ENCODE measurements around the gene PRPF39. TPM values are rescaled to one million over a fixed set of nuclear protein-coding genes. Genes with fewer than 3 reads are reported as not detected.

The PRPF39 gene
- total RNA-seq, 4 donors from 2014 or later = 32.0 to 42.6 (median 34.0) TPM

DNA sequence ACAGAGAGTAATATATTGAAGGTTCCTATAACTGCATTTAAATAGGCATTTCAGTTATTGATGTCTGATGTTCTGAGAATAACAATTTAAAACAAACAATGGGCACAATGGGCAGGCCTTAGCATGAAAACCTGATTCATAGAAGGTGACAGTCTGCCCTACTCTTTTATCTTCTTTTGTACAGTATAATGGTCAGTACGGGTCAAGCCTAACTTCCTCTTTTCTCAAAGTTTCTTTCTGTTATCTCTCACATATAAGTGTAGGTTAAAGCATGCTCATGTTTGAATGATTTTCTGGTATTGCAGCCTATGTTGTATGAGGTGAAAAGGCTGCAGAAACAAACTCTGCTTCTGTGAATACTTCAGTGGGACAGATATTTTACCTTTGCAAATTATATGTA lies 36.2 kb downstream of the PRPF39 start:
- whole genome bisulfite sequencing, 2 donors = 83% methylated on average over 1 of the region's 1 CpG
- TF ChIP-seq POLR2A (IDR thresholded peaks at IDR 0.05) = no peak
- TF ChIP-seq, protein P1, sequence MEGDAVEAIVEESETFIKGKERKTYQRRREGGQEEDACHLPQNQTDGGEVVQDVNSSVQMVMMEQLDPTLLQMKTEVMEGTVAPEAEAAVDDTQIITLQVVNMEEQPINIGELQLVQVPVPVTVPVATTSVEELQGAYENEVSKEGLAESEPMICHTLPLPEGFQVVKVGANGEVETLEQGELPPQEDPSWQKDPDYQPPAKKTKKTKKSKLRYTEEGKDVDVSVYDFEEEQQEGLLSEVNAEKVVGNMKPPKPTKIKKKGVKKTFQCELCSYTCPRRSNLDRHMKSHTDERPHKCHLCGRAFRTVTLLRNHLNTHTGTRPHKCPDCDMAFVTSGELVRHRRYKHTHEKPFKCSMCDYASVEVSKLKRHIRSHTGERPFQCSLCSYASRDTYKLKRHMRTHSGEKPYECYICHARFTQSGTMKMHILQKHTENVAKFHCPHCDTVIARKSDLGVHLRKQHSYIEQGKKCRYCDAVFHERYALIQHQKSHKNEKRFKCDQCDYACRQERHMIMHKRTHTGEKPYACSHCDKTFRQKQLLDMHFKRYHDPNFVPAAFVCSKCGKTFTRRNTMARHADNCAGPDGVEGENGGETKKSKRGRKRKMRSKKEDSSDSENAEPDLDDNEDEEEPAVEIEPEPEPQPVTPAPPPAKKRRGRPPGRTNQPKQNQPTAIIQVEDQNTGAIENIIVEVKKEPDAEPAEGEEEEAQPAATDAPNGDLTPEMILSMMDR (IDR thresholded peaks at IDR 0.05) = no peak
- intact Hi-C loops (cut with DNase I; ENCODE audit: low total_unique reads) = no loop called here
- no peak for DNase-seq (ENCODE audit: low spot score in 2 of 2)
- H3K4me3 ChIP-seq (ENCODE audit: low read depth, poor library complexity, severe bottlenecking) = no peak overlapping the region

DNA sequence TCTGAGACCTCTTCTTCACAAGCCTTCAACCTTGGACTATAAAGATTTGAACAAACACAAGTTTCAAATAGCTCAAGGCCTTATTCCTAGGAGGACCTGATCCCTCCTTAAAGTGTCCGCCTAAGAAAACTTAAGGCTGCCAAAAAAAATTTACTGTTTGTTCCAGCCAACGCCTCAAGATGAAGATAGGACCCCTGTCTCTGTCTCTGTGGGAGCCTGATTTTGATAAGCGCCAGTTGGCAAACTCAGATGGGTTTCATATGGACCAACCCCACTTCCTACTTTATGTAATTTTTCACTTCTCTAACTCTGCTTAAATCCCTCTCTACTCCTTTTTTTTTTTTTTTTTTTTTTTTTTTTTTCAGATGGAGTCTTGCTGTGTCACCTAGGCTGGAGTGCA lies 39.4 kb downstream of the PRPF39 start:
- H3K4me3 ChIP-seq (ENCODE audit: low read depth, poor library complexity, severe bottlenecking) = no peak overlapping the region
- 93 to 95% methylated on average over 3 of the region's 3 CpGs for WGBS, 2 donors
- intact Hi-C loops (cut with DNase I; ENCODE audit: low total_unique reads) = no loop called here
- no peak for DNase-seq (ENCODE audit: low spot score in 2 of 2)
- TF ChIP-seq POLR2A (IDR thresholded peaks at IDR 0.05) = no peak
- TF ChIP-seq, protein P1 (IDR thresholded peaks at IDR 0.05) = no peak

DNA sequence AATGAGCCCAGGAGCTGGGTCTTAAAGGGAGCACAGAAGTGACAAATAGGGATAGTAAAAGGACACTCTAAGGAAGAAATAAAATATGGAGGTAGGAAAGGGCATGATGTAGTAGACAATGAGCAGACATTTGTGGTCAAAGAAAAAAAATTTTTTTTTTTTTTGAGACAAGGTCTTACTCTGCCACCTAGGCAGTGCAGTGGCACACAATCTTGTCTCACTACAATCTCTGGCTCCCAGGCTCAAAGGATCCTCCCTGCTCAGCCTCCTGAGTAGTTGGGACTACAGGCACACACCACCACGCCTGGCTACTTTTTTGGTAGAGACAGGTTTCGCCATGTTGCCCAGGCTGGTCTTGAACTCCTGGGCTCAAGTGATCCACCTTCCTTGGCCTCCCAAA lies 41.8 kb downstream of the PRPF39 start:
- WGBS, 2 donors = 100% methylated on average over 2 of the region's 2 CpGs
- intact Hi-C loops (cut with DNase I; ENCODE audit: low total_unique reads) = no loop called here
- DNase-seq (ENCODE audit: low spot score in 2 of 2) = no peak
- no peak for TF ChIP-seq POLR2A (IDR thresholded peaks at IDR 0.05)
- TF ChIP-seq, protein P1 (IDR thresholded peaks at IDR 0.05) = no peak
- no peak overlapping the region for H3K4me3 ChIP-seq (ENCODE audit: low read depth, poor library complexity, severe bottlenecking)

DNA sequence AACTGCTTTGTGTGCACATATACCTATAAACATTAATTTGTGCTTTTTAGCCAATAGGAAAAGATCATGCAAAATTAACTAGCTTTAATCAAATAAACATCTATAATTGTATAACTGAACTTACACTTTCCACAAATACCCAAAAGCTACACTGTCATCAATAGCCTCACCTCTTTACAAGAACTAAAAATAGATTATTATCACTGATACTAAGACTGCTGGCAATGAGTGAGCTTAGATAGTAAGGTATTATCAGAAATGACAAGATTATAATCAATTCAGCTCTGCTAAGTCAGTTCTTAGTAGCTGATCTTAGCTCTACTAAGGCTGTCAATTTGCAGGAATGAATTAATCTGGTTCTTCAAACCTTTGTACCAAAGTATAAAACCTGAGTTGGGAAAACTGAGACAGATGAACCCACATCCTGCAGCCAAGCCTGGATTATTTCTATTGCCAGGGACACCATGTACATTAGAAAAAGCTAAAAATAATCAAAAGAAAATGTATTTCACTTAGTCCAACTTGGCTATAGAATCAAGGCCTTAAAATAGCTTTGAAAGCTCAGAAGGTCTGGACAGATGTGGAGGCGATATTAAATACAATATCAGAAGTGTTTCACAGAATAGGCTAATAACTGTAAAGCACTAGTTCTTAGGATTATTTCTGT lies 45.2 kb downstream of the PRPF39 start:
- DNase-seq (ENCODE audit: low spot score in 2 of 2) = no peak
- WGBS, 2 donors = 57 to 96% methylated on average over 1 of the region's 1 CpG
- no peak for TF ChIP-seq POLR2A (IDR thresholded peaks at IDR 0.05)
- TF ChIP-seq, protein P1 (IDR thresholded peaks at IDR 0.05) = no peak
- intact Hi-C loops (cut with DNase I; ENCODE audit: low total_unique reads) = no loop called here
- H3K4me3 ChIP-seq (ENCODE audit: low read depth, poor library complexity, severe bottlenecking) = no peak overlapping the region

- 0 to 1% methylated on average over 9 of the region's 9 CpGs for WGBS, 2 donors
- no peak for DNase-seq (ENCODE audit: low spot score in 2 of 2)
- intact Hi-C loops (cut with DNase I; ENCODE audit: low total_unique reads) = no loop called here
- peak overlapping the region; percentile 74 for H3K4me3 ChIP-seq (ENCODE audit: low read depth, poor library complexity, severe bottlenecking)
- TF ChIP-seq, protein P1 (IDR thresholded peaks at IDR 0.05) = no peak
- TF ChIP-seq POLR2A (IDR thresholded peaks at IDR 0.05) = no peak
Measured at GRCh38 chr14:45133683-45134050, 49.8 kb downstream of the PRPF39 start.
